ENCODE data around the gene CEBPE. TPM values are rescaled to one million over a fixed set of nuclear protein-coding genes. Genes with fewer than 3 reads are reported as not detected.

The CEBPE gene
- not detected in 2 replicates for total RNA-seq

GRCh38 chr14:23118506-23119362, at the start of gene CEBPE:
CEBPE (minus strand) TSS chr14:23119255; CDS start chr14:23119091, 164 bp downstream.
- DNase-seq (ENCODE audit: low read depth, low spot score): no peak

DNA sequence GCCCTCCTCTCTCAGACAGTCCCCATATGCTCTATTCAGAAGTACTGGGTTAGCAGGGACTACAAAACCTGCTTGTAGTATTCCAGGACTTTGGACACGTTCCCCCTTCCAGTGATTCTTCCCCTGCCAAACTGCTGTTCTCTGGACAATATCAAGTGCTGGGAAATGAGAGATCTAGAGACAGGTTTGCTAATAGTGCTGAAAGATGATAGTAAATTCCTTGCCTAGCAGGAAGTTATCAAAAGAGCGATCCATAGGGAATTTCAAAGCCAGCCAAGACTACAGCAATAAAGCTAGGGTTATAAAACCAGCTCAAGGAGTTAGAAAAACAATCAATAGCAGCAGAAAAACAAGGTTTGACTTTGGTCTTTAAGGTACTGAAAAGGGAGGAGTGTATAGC, 49.2 kb upstream of the CEBPE start:
- no peak for DNase-seq (ENCODE audit: low read depth, low spot score)

DNA sequence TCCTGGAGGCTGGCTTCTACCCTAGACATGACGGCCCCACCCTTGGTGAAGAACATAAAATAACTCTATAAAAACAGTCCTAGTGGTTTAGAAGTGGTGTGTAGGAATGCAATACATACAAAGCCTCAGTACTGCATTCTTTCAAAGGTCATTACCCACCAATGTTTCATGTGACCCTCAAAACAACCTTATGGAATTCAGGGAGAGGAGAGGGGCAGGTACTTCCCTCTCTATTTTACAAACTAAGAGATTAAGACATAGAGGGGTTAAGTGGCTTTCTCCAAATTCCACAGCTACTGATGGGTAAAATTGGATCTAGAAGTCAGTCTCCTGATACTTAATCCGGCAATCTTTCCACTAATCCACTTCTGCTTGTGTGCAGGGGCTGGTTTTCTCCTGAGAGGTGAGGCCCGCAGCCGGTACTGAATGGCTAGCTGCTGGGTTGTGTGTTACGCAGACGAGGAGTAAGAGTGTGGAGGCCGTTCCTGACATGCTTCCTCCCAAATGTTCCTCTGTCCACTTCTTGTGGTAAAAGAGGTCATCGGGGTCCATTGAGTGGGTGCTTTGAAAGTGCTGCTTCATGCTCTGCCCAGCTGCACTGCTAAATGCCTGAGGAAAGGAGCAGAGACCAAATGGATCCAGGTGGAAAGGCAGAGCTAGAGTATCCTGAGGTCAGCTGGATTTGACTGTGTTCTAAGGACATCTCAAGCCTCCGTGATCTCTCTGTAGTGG, 48.2 kb upstream of the CEBPE start:
- DNase-seq (ENCODE audit: low read depth, low spot score): no peak

DNA sequence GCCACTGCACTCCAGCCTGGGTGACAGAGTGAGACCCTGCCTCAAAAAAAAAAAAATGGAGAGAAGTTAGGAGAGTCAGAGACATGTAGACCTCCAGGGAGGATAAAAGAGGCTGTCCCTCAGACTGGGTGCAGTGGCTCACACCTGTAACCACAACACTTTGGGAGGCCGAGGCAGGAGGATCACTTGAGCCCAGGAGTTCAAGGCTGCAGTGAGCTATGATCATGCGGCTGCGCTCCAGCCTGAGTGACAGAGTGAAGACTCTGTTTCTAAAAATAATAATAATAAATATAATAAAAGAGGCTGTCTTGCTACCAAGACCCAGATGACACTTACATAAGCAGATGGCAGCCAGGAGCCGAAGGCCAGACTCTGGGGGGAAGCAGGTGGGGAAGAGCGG, 45.9 kb upstream of the CEBPE start:
- no peak for DNase-seq (ENCODE audit: low read depth, low spot score)

DNA sequence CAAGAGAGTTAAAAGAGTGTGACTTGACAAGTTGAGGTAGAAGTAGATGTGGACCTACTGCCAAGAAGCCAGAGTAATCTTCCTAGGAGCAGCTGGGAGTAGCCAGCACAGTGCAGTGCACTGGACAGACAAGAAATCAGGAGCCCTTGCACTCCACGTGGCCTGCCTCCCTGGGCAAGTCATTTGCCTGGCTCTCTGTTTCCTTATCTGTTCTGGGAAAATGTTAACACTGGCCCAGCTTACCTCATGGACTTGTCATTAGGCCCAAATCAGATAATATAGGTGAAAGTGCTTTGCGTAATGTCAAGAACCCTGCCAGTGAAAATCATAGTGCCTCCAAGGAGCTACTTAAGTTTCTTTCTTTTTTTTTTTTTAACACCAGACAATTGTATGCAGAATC, 45.2 kb upstream of the CEBPE start:
- DNase-seq (ENCODE audit: low read depth, low spot score): no peak

GRCh38 chr14:23163830-23164229, 44.8 kb upstream of the CEBPE start:
- DNase-seq (ENCODE audit: low read depth, low spot score): no peak

DNA sequence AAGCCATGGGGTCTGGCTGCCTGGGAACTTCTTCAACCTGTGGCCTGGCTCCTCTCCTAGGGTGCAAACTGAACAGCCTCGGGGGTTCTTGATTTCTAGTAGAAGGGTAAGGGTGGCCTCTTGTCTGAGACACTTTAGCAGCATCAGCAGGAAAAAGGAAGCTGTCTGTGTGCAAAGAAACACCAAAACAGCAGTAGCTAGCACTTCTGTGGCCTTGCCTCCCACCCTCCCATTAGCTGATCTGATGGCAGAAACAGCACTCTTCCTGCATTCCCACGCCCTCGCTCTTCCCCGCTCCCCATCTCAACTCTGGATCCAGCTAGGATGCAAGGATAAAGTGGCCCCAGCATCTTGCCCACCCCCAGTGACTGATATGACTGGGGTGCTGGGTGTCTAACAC, 43.7 kb upstream of the CEBPE start:
- no peak for DNase-seq (ENCODE audit: low read depth, low spot score)

DNA sequence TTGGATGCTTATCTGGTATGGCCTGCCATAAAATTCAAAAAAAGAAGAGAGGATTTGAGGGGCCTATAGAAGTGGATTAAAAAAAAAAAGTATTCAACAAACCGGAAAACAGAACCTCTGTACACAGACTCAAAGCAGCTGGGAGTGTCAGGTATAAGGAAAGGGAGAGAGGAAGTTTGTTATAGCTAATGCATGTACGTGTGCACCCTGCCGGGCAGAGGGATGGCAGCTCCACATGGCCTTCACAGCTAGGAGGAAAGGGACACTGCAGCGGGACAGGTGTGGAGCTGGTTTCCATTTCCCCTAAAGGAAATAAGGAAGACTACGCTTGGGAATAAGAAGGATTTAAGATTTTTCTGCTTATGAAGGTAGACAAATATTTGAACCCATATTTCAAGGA, 43.0 kb upstream of the CEBPE start:
- DNase-seq (ENCODE audit: low read depth, low spot score): no peak

DNA sequence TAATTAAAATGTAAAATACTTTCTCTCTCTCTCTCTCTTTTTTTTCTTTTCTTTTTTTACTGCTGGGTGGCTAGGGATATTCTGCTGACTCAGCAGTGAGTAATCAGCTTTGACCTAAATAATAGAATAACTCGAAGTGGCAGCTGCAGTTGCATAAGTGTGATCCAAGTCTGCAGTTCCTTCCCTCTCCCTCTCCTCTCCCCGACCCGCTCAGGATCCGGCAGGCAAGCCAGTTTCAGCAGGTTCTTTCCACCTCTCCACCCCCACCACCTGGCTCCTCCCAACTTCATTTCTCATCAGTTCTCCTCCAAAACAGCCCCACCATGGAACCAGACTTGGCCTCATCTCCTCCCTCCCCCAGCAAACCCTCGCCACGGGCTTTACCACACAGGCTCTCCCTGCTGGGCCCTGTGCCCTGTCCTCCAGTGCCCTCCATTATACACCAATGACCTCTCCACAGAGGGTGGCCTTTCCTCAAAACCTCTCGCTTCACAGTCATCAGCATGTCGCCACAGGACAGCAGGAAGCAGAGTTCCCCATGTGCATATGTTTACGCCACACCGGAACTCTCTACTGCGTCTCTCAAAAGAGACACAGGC, 42.0 kb upstream of the CEBPE start:
- no peak for DNase-seq (ENCODE audit: low read depth, low spot score)

DNA sequence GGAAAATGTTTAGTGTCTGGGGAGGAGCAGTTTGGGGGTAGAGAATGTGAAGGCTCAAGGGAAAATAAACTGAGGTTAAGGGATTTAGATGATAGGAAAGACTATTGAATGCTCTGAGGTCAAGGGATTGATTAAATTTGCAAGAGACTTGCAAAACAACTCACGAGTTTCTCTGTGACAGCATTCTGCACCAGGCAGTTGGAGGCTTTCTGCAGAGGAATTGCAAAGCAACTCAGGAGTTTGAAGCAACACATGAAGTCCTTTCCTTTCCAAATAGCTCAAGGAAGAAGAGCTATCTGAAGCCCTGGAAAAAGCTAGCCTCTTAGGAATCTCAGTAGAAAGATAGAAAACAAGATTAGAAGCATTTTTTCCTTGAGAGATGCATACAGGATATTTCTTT, 40.5 kb upstream of the CEBPE start:
- DNase-seq (ENCODE audit: low read depth, low spot score): no peak

DNA sequence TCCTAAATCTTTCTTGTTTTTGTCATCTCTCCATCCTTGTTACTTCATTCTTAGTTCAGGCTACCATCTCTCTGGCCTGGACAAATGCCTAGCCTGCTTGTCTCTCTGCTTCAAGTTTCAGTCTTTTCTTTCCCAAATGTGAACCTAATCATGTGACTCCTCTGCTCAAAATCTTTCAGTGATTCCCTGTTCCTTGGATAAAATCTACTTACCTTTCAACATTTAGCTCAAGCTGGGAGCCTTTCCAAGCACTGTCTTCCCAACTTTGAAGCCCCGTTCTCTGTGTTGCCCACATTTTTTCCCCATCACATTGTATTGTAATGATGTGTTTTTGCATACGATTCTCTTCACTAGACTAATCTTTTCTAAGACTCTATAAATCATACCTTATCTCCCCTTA, 39.7 kb upstream of the CEBPE start:
- no peak for DNase-seq (ENCODE audit: low read depth, low spot score)

GRCh38 chr14:23154964-23155587, 36.0 kb upstream of the CEBPE start:
- peak; percentile 68 for DNase-seq (ENCODE audit: low read depth, low spot score)

GRCh38 chr14:23153851-23154796, 35.1 kb upstream of the CEBPE start:
- peak; percentile 19 for DNase-seq (ENCODE audit: low read depth, low spot score)

GRCh38 chr14:23151342-23151741, 32.3 kb upstream of the CEBPE start:
- no peak for DNase-seq (ENCODE audit: low read depth, low spot score)

GRCh38 chr14:23149745-23150144, 30.7 kb upstream of the CEBPE start:
- DNase-seq (ENCODE audit: low read depth, low spot score): no peak

DNA sequence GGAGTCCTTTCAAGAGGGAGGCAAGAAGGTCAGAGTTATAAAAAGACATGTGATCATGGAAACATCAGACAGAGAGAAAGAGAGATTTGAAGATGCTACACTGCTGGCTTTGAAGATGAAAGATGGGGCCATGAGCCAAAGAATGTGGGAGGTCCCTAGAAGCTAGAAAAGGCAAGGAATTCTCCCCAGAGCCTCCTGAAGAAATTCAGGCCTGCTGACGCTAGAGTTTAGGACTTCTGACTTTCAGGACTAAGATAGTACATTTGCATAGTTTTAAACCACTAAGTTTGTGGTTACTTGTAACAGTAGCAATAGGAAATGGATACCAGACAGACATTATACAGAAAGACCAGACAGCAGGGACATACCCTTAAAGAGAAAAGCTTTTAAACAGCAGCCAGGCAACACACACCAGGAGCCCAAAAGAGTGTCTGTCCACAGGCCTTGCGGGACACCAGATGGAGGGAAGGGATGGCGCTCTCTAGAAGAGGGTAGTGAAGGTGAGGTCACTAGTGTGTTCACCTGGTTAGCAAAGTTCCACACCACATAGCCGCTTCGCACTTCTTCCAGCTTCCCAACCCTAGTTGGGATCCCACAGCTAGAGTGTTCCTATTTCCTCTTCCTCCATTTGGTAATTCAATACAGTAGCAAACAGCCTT, 29.7 kb upstream of the CEBPE start:
- no peak for DNase-seq (ENCODE audit: low read depth, low spot score)

DNA sequence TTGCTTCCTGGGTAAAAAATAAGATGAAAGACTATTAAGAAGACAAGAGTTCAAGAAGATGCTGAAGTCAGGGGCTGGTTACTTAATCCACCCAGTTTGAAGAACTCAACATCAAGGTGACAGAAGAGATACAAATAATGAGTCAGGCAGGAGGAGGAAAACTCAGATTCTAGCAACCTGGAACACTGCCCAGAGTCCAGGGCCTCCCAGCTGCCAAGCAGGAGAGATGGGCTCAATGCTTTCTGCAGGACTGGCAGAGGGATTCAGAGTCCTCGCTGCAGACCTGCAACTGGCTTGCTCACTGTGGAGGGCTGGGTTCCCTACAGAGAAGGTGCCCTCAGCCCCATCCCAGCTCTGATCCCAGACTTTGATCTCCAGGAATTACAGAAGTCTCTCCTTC, 28.6 kb upstream of the CEBPE start:
- no peak for DNase-seq (ENCODE audit: low read depth, low spot score)

GRCh38 chr14:23146980-23147379, 27.9 kb upstream of the CEBPE start:
- DNase-seq (ENCODE audit: low read depth, low spot score): no peak

GRCh38 chr14:23146351-23146910, 27.4 kb upstream of the CEBPE start:
- no peak for DNase-seq (ENCODE audit: low read depth, low spot score)

DNA sequence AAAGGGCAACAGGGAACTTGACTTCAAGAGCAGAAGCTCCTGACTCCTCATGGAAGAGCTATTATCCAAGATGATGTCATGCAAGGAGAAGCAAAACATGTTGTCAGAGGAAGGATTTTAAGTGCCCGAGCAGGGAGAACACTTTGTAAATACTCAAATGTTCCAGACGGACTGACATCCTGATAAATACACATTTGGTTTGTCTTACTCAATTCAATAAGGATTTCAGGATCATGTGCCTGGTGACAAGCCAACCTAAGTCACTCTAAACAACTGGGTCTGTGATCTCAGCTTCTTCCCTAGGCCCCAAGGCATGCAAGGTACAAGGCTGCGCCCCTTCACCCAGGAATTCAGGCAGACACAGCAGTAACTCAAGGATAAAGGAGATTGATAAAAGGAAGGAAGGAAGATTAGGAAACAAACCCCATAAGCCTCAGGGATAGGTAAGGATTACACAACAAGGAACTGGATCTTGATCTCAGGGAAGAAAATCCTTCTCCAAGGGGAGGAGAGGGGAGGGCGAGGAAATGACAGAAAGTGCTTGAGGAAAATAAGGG, 26.8 kb upstream of the CEBPE start:
- DNase-seq (ENCODE audit: low read depth, low spot score): no peak

Data from pulmonary artery endothelial cell (primary cell).